ENCODE results near the gene PRR36. TPM values are rescaled to one million over a fixed set of nuclear protein-coding genes. Genes with fewer than 3 reads are reported as not detected.

Gene PRR36
- total and polyA plus RNA-seq, 2 donors (not counting 1 experiment from before 2014, with no cell fraction given) = 0.01 TPM; not detected in 1

DNA sequence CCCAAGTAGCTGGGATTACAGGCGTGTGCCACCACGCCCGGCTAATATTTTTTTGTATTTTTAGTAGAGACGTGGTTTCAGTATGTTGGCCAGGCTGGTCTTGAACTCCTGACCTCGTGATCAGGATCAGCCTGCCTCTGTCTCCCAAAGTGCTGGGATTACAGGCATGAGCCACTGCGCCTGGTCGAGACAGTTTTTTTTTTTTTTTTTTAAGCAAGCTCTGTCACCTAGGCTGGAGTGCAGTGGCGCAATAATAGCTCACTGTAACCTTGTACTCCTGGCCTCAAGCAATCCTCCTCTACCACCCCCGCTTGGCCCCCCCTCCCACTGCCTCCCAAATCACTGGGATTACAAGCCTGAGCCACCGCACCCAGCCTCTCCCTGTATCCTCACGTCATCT lies 23.1 kb upstream of the PRR36 start:
- Histone ChIP-seq H3K27ac (ENCODE audit: low read length in 2 of 2) (no peak overlapping the region), H3K4me2 (replicated peaks; ENCODE audit: low read depth, low read length, poor library complexity, severe bottlenecking) (no peak overlapping the region), H2AFZ (ENCODE audit: insufficient read depth, low read depth, low read length, poor library complexity, severe bottlenecking) (no peak overlapping the region), H3K27me3 (replicated peaks in 1 of 4; ENCODE audit: control extremely low read depth in 1 of 4, control insufficient read depth in 3 of 4, insufficient read depth in 4 of 4, low read length in 3 of 4) (peaks cover 0 to 14% (median 1%) of the 10 kb centered on the region in 4 experiments), H3K4me1 (ENCODE audit: control insufficient read depth in 2 of 2, insufficient read depth in 2 of 2, low read length in 2 of 2) (no peaks in the 10 kb centered on the region), H3K4me3 (ENCODE audit: control extremely low read depth in 1 of 5, extremely low read depth in 1 of 5, insufficient read depth in 1 of 5, low read depth in 2 of 5, low read length in 4 of 5) (no peak overlapping the region), H3K36me3 (replicated peaks in 1 of 2; ENCODE audit: control extremely low read depth in 1 of 2, control insufficient read depth in 1 of 2, extremely low read depth in 1 of 2, insufficient read depth in 2 of 2, low read length in 1 of 2) (no peaks in the 10 kb centered on the region), H3K79me2 (ENCODE audit: control insufficient read depth, insufficient read depth, low read length) (no peaks in the 10 kb centered on the region), H3K9me3 (ENCODE audit: control extremely low read depth in 1 of 3, control insufficient read depth in 2 of 3, insufficient read depth in 1 of 3, low read length in 2 of 3) (no peaks in the 10 kb centered on the region), H4K20me1 (ENCODE audit: control insufficient read depth, insufficient read depth, low read length, poor library complexity, severe bottlenecking) (no peaks in the 10 kb centered on the region), H3K9ac (ENCODE audit: low read length) (no peak overlapping the region)
- intact Hi-C loops (cut with micrococcal nuclease) = no loop called here
- H3K4me3 Mint-ChIP-seq = no peak overlapping the region
- no peaks in the 10 kb centered on the region for H3K9me3 Mint-ChIP-seq (ENCODE audit: insufficient read depth)
- TF ChIP-seq, protein P1, sequence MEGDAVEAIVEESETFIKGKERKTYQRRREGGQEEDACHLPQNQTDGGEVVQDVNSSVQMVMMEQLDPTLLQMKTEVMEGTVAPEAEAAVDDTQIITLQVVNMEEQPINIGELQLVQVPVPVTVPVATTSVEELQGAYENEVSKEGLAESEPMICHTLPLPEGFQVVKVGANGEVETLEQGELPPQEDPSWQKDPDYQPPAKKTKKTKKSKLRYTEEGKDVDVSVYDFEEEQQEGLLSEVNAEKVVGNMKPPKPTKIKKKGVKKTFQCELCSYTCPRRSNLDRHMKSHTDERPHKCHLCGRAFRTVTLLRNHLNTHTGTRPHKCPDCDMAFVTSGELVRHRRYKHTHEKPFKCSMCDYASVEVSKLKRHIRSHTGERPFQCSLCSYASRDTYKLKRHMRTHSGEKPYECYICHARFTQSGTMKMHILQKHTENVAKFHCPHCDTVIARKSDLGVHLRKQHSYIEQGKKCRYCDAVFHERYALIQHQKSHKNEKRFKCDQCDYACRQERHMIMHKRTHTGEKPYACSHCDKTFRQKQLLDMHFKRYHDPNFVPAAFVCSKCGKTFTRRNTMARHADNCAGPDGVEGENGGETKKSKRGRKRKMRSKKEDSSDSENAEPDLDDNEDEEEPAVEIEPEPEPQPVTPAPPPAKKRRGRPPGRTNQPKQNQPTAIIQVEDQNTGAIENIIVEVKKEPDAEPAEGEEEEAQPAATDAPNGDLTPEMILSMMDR (IDR thresholded peaks at IDR 0.05) = no peak
- no peak for TF ChIP-seq EZH2 (IDR thresholded peaks at IDR 0.05; ENCODE audit: borderline replicate concordance, insufficient read depth, low read depth, low read length, poor library complexity, severe bottlenecking)
- WGBS (ENCODE audit: insufficient coverage) = 94% methylated on average over 10 of the region's 11 CpGs
- H3K4me1 Mint-ChIP-seq = no peaks in the 10 kb centered on the region
- ChIA-PET CTCF (no interaction called here), POLR2A (no interaction called here)
- H3K27ac Mint-ChIP-seq = no peak overlapping the region
- DNase-seq = no peak
- H3K27me3 Mint-ChIP-seq = peaks cover 14% of the 10 kb centered on the region
- no peak for ATAC-seq (ENCODE audit: low read depth)

DNA sequence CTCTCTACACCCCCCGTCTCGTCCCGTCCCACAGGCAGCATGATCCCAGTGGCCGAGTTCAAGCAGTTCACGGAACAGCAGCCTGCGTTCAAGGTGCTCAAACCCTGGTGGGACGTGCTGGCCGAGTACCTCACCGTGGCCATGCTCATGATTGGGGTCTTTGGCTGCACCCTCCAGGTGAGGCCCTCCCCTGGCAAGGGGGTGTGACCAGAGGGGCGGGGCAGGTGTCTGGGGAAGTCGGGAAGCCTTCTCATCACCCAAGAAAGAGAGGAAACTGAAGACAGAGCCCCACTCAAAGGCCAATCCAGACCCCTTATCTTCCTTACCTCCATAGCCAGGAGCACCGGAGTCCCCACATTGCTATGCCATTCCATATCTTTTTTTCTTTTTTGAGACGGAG lies 21.4 kb upstream of the PRR36 start:
- ATAC-seq (ENCODE audit: low read depth) (no peak), DNase-seq (no peak)
- no peaks in the 10 kb centered on the region for H3K36me3 ChIP-seq (replicated peaks in 1 of 2; ENCODE audit: control extremely low read depth in 1 of 2, control insufficient read depth in 1 of 2, extremely low read depth in 1 of 2, insufficient read depth in 2 of 2, low read length in 1 of 2)
- H3K27ac Mint-ChIP-seq = no peak overlapping the region
- H3K4me1 ChIP-seq (ENCODE audit: control insufficient read depth in 2 of 2, insufficient read depth in 2 of 2, low read length in 2 of 2) = no peaks in the 10 kb centered on the region
- H3K9me3 Mint-ChIP-seq (ENCODE audit: insufficient read depth) = no peaks in the 10 kb centered on the region
- CTCF ChIA-PET = no interaction called here
- no peak overlapping the region for H3K4me2 ChIP-seq (replicated peaks; ENCODE audit: low read depth, low read length, poor library complexity, severe bottlenecking)
- H3K9ac ChIP-seq (ENCODE audit: low read length) = no peak overlapping the region
- no peak overlapping the region for H3K27ac ChIP-seq (ENCODE audit: low read length in 2 of 2)
- POLR2A ChIA-PET = no interaction called here
- H3K79me2 ChIP-seq (ENCODE audit: control insufficient read depth, insufficient read depth, low read length) = no peaks in the 10 kb centered on the region
- H3K27me3 Mint-ChIP-seq = peaks cover 21% of the 10 kb centered on the region
- intact Hi-C loops (cut with micrococcal nuclease) = no loop called here
- H3K9me3 ChIP-seq (ENCODE audit: control extremely low read depth in 1 of 3, control insufficient read depth in 2 of 3, insufficient read depth in 1 of 3, low read length in 2 of 3) = no peaks in the 10 kb centered on the region
- peaks cover 0 to 14% (median 1%) of the 10 kb centered on the region in 4 experiments for H3K27me3 ChIP-seq (replicated peaks in 1 of 4; ENCODE audit: control extremely low read depth in 1 of 4, control insufficient read depth in 3 of 4, insufficient read depth in 4 of 4, low read length in 3 of 4)
- 87% methylated on average over 10 of the region's 13 CpGs for WGBS (ENCODE audit: insufficient coverage)
- TF ChIP-seq EZH2 (IDR thresholded peaks at IDR 0.05; ENCODE audit: borderline replicate concordance, insufficient read depth, low read depth, low read length, poor library complexity, severe bottlenecking) = no peak
- TF ChIP-seq, protein P1 (IDR thresholded peaks at IDR 0.05) = no peak
- H3K4me3 Mint-ChIP-seq = no peak overlapping the region
- H4K20me1 ChIP-seq (ENCODE audit: control insufficient read depth, insufficient read depth, low read length, poor library complexity, severe bottlenecking) = no peaks in the 10 kb centered on the region
- no peak overlapping the region for H2AFZ ChIP-seq (ENCODE audit: insufficient read depth, low read depth, low read length, poor library complexity, severe bottlenecking)
- no peak overlapping the region for H3K4me3 ChIP-seq (ENCODE audit: control extremely low read depth in 1 of 5, extremely low read depth in 1 of 5, insufficient read depth in 1 of 5, low read depth in 2 of 5, low read length in 4 of 5)
- no peaks in the 10 kb centered on the region for H3K4me1 Mint-ChIP-seq
